KG1 (cell line): Measurements from ENCODE around the gene CFAP74.
"Not testable (repeated sequence)": the region's sequence is repeated elsewhere in the genome, so short reads cannot be mapped to it uniquely, and the experiment has no call there.

Source experiments
- DNase-seq: peaks from one replicate; lab custom pipeline; 2025; lab: John Stamatoyannopoulos, UW

Gene CFAP74

GRCh38 chr1:1950940-1951339 lies 52.6 kb downstream of the CFAP74 start:
- no peak for DNase-seq

- DNase-seq = no peak
These were observed 54.8 kb downstream of the CFAP74 start for GRCh38 chr1:1948783-1949182.

- no peak for DNase-seq
These were observed 56.1 kb downstream of the CFAP74 start for GRCh38 chr1:1947493-1947892.

- DNase-seq = no peak
These were observed 57.0 kb downstream of the CFAP74 start for GRCh38 chr1:1946540-1946939.

- DNase-seq = no peak
These were observed 57.7 kb downstream of the CFAP74 start for GRCh38 chr1:1945782-1946393.

- no peak for DNase-seq
These were observed 59.6 kb downstream of the CFAP74 start for GRCh38 chr1:1943834-1944570.

GRCh38 chr1:1942753-1943656 lies 60.6 kb downstream of the CFAP74 start:
- no peak for DNase-seq

- no peak for DNase-seq
These were observed 61.5 kb downstream of the CFAP74 start for GRCh38 chr1:1941868-1942752.

- no peak for DNase-seq
These were observed 62.3 kb downstream of the CFAP74 start for GRCh38 chr1:1941211-1941841.

GRCh38 chr1:1940123-1940425 lies 63.5 kb downstream of the CFAP74 start:
- DNase-seq = no peak

- DNase-seq = no peak
These were observed 64.1 kb downstream of the CFAP74 start for GRCh38 chr1:1939296-1940122.

GRCh38 chr1:1938613-1939295 lies 64.8 kb downstream of the CFAP74 start:
- DNase-seq = no peak

GRCh38 chr1:1938276-1938573 lies 65.4 kb downstream of the CFAP74 start:
- DNase-seq = no peak

- no peak for DNase-seq
These were observed 65.9 kb downstream of the CFAP74 start for GRCh38 chr1:1937549-1938275.

GRCh38 chr1:1937061-1937460 lies 66.5 kb downstream of the CFAP74 start:
- no peak for DNase-seq

GRCh38 chr1:1934848-1935247 lies 68.7 kb downstream of the CFAP74 start:
- DNase-seq = not testable (repeated sequence)

- no peak for DNase-seq
These were observed 73.7 kb downstream of the CFAP74 start for GRCh38 chr1:1929639-1930545.

- DNase-seq = no peak
These were observed 74.4 kb downstream of the CFAP74 start for GRCh38 chr1:1929102-1929638.
